HK-2 (cell line): ENCODE data around the gene NRP1.
A peak's percentile ranks its signal among the peaks of the same experiment; 100 is the strongest.
"Not testable (repeated sequence)": the region's sequence is repeated elsewhere in the genome, so short reads cannot be mapped to it uniquely, and the experiment has no call there.

ENCODE experiments used
- DNase-seq: peaks from one replicate; pipeline ENCODE4 v3.0.0-alpha.2; 2018; ENCODE audit not compliant: unreplicated experiment

Gene NRP1

DNA sequence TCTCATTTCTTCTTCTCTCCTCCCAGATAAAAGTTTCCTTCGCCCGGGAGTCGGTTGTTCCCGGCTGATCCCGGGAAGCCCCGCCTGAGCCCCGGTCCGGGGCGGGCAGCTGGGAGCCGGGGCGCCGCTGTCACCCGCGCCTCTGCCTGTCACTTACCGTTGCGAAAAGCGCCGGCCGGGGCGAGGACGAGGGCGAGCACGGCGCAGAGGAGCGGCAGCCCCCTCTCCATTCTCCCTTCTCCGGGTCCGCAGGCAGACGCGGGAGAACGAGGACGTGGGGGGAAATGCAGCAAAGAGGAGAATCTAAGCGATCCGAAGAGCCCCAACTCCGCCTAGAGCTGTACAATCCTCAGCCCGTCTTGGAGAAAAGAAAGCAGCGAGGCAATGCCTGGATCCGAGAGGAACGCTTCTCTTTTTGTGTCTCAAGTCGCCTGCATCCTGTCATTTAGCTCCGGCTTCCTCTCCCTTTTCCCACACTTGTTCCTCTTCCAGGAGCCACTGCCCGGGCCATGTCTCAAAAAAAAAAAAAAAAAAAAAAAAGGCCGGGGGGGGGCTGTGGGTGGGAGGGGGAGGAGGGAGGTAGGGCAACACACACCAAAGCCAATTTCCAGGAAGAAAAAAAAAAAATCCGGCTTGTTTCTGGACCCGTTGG, at the start of gene NRP1:
NRP1 (minus strand) TSS at position 515 of the 652 bp plus-strand sequence; CDS start at position 230, 285 bp downstream.
- peak; percentile 30 for DNase-seq

DNA sequence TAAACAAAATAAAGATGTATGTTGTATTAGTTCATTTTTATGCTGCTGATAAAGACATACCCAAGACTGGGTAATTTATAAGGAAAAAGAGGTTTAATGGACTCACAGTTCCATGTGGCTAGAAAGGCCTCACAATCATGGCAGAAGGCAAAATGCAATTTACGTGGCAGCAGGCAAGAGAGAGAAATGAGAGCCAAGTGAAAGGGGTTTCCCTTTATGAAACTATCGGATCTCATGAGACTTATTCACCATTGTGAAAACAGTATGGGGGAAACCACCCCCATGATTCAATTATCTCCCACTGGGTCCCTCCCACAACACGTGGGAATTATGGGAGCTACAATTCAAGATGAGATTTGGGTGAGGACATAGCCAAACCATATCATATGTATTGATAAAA, 49.7 kb upstream of the NRP1 start:
- not testable (repeated sequence) for DNase-seq

GRCh38 chr10:33382921-33383713, 48.6 kb upstream of the NRP1 start:
- DNase-seq = no peak

DNA sequence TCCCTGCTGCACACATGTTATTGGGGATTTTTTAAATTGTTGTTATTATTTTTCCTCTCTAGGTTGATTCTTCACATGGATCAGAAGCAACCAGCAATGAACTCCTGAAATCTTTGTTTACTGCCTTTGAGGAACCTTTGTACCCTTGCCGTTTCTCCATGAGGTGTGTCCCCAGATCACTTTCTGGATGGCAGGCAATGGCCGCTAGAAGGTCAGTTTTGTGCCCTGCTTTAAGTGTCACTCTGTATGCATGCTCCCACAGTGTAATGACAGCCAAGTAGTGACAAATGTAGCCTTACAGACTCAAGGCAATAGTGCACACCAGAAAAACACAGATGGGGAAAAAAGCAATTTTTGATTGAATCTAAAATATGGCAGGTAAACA, 47.7 kb upstream of the NRP1 start:
- no peak for DNase-seq

DNA sequence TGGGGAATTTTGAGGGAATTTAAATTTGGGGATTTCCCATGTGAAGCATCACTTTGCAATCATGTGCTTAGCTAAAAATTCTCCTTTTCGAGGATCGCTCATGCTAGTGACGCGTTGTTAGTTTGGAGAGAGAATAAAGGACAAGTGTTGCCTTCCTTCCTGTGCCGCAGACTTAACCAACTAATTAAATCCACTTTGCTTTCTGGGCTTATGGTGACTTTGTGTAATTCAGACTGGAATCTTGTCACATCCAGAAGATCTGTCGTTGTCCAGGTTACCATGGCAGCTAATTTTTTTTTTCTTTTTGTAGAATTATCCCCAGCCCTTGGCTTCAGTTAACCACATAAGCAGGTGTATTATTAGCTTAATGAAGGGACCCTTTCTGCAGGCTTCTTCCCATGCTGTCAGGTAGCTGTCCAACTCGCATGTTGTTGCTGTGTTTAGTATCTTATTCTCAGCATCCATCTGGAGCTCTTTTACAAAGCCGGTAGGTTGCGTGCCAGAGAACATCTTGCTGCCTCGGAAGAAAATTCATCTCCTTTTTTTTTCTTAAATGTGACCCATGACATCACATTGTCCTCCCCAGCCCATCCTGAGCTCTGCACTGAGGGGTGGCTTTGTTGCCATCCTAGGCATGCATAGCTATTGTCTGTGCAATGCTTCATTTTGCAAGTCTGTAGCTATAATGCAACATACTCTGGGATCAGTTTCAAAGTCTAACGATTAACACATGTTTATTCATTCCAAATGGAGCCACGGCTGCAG, 47.2 kb upstream of the NRP1 start:
- DNase-seq = no peak

- no peak for DNase-seq
Measured at GRCh38 chr10:33377658-33378025, 43.2 kb upstream of the NRP1 start.

DNA sequence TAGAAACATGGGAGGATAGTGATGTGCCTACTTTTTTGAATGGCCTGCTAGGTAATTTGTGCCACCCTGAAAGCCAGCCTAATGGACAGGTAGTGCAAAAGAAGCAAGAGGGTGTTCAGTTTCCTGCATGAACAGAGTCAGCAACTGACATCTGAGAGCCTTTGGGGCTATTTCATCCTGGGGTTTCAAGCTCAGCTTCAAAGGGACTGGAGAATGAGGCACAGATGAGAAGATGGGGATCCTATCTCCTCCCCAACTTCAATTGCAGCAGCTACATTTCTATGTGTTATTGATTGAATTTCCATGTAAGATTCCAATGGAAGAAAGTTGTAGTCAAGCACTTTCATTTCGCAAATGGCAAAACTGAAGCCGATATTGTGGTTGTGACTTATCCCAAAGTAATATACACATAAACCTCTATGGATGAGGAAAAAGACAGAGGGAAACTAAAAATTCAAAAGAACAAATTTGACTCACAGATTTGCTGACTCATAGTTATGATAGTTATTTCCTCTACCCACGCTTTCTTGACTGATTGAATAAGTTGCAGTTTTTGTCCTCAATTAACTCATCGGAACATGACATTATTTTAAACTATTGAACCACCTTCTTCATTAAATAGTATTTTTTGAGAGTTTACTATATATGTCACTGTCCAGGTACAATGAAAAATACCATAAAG, 42.6 kb upstream of the NRP1 start:
- no peak for DNase-seq

GRCh38 chr10:33376476-33376875, 42.0 kb upstream of the NRP1 start:
- DNase-seq = no peak

GRCh38 chr10:33373263-33373662, 38.8 kb upstream of the NRP1 start:
- no peak for DNase-seq

GRCh38 chr10:33371234-33371633, 36.8 kb upstream of the NRP1 start:
- no peak for DNase-seq

GRCh38 chr10:33370434-33370930, 36.0 kb upstream of the NRP1 start:
- DNase-seq = no peak

- DNase-seq = no peak
Measured at GRCh38 chr10:33368086-33368485, 33.6 kb upstream of the NRP1 start.

- peak; percentile 38 for DNase-seq
Measured at GRCh38 chr10:33365871-33366411, 31.5 kb upstream of the NRP1 start.

DNA sequence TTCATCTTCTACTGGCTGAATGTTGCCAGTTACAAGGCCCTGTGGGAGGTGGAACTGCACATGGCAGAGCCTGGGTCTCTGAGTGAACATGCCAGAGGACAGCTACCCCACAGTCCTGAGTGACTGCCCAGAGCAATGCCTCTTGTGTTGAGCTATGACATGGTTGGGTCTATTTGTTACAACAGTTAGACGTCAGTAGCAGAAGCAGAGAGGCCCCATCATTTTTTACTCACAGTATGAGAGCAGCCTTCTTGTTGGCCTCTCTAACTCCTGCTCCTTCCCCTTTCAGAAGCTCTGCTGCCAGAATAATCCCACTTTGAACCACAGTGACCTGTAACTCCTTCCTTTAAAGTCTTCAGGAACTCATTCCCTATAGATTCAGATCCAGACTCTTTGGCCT, 30.8 kb upstream of the NRP1 start:
- peak; percentile 5 for DNase-seq

DNA sequence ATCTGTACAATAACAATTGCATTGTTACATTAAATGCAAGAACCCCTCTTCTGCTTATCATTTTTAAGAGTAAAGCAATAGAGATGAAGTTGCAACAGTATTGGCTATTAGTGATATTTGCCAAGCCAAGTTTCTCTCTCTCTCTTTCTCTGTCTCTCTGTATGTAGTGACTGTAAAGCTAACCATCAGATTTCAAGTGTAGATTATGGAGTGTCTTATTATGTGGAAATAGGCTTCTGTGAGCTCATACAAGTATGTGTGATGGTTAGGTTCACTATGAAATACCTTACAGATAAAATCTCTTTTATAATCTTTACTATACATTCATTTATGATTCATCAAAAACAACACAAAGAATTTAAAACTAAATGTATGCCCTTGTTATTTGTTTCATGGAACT, 28.6 kb upstream of the NRP1 start:
- DNase-seq = no peak

- no peak for DNase-seq
Measured at GRCh38 chr10:33358016-33358415, 23.5 kb upstream of the NRP1 start.

DNA sequence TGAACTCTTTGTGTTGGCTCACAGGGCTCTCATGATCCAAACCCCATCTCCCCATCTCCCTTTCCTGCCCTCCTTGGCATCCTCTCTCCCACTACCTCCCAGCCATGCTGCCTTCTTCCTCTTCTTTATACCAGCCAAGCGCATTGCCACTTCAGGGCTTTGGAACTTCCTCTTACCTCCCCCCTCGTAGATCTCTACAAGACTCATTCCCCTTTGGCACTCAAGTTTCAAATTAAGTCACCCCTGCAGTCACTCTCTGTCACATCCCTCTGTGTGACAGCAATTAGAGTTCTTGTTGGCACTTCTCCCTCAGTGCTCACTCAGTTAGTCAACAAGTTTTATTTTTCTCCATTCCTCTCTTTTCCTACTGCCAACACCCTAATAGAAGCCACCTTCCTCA, 20.8 kb upstream of the NRP1 start:
- DNase-seq = no peak

DNA sequence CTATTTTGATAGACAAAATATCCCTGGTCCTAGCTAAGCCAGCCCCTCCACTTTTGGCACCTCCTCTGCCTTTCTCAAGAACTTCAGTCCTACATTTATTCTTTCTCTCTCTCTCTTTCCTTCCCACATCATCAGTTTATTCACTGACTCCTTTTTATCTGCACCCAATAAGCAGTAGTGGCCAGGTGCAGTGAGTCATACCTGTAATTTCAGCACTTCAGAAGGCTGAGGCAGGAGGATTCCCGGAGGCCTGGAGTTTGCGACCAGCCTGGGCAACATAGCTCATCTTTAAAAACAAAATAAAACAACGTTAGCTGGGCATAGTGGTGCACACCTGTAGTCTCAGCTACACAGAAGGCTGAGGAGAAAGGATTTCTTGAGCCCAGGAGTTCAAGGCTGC, 19.4 kb upstream of the NRP1 start:
- no peak for DNase-seq

DNA sequence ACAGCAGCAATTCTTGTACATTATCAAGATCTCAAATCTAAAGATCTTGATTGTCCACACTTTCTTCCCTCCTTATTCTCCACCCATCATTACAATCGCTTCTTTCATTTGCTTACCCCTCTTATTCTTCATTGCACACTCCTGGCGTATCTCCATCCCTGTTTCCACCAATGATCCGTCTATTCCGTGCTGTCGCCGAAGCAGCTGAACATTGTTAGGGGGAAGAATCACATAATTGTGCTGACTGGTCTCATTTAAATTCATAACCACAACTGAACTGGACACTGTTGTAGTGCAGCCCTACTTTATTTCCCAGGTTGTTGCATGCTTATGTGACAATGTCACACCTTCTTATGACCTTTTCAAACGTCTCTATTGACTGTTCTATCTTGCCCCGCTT, 18.9 kb upstream of the NRP1 start:
- DNase-seq = no peak

- no peak for DNase-seq
Measured at GRCh38 chr10:33352615-33353014, 18.1 kb upstream of the NRP1 start.

DNA sequence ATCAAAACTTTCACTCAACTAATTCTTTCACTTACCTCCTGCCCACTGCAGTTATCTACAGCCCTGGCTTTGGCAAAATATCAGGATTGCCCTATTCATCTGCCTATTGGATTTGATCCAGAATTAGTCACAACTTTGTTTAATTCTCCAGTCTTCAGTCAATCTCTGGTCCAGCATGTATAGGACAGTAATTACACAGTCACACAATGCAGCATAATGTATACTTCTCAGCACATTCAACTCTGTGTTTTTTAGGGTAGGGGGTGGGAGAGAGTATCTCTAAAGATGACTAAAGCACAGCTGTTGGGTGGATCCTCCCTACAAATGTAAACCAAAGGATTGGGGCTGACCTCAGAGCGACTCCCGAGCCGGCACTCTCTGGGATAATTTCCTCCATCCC, 17.7 kb upstream of the NRP1 start:
- no peak for DNase-seq

GRCh38 chr10:33350041-33350440, 15.6 kb upstream of the NRP1 start:
- DNase-seq = no peak
